Mesenchymal stem cell (in vitro differentiated cells and primary cell): ENCODE results near the gene SCRG1. TPM values are rescaled to one million over a fixed set of nuclear protein-coding genes. Genes with fewer than 3 reads are reported as not detected.

Source experiments
- DNase-seq: peaks from one replicate; pipeline ENCODE4 v3.0.0-alpha.2; 2013
- H2AFZ ChIP-seq: one replicate; pipeline ENCODE4 v1.6.1; 2013; ENCODE audit warnings: low read depth, mild to moderate bottlenecking, control low read depth, inconsistent platforms, low read length, moderate library complexity
- H2AK5ac ChIP-seq: 2 replicates; pipeline ENCODE4 v1.6.1; 2013; ENCODE audit warnings: low read length, moderate library complexity, mild to moderate bottlenecking, inconsistent platforms; ENCODE audit not compliant: severe bottlenecking
- H2BK120ac ChIP-seq: one replicate; pipeline ENCODE4 v1.6.1; 2013; ENCODE audit warnings: low read depth, mild to moderate bottlenecking, inconsistent platforms, low read length, moderate library complexity
- H2BK12ac ChIP-seq, 2 experiments: one replicate each; pipeline ENCODE4 v1.6.1; 2013; ENCODE audit warnings: inconsistent platforms in 2 of 2, low read length in 2 of 2, mild to moderate bottlenecking in 2 of 2, moderate library complexity in 2 of 2, control low read depth in 1 of 2
- H2BK15ac ChIP-seq: one replicate; pipeline ENCODE4 v1.6.1; 2013; ENCODE audit warnings: mild to moderate bottlenecking, low read depth, inconsistent platforms; ENCODE audit not compliant: poor library complexity, severe bottlenecking
- H2BK5ac ChIP-seq: 2 replicates; pipeline ENCODE4 v1.6.1; 2013; ENCODE audit warnings: low read depth, mild to moderate bottlenecking, low read length, control low read depth, inconsistent platforms; ENCODE audit not compliant: poor library complexity, severe bottlenecking
- H3K14ac ChIP-seq, 2 experiments: one replicate each; pipeline ENCODE4 v1.6.1; 2013; ENCODE audit warnings: inconsistent platforms in 2 of 2, low read length in 2 of 2, control low read depth in 1 of 2, mild to moderate bottlenecking in 1 of 2, moderate library complexity in 1 of 2
- H3K18ac ChIP-seq, 2 experiments: one replicate each; pipeline ENCODE4 v1.6.1; 2013; ENCODE audit warnings: inconsistent platforms in 2 of 2, low read length in 2 of 2, control low read depth in 1 of 2, low read depth in 1 of 2, mild to moderate bottlenecking in 1 of 2
- H3K23ac ChIP-seq, 2 experiments: one replicate each; pipeline ENCODE4 v1.6.1; 2013; ENCODE audit warnings: inconsistent platforms in 2 of 2, low read length in 2 of 2, mild to moderate bottlenecking in 2 of 2, moderate library complexity in 2 of 2, control low read depth in 1 of 2
- H3K27ac ChIP-seq: 2 replicates; pipeline ENCODE4 v1.5.1; 2013; ENCODE audit warnings: mild to moderate bottlenecking, moderate library complexity, low read length, control low read depth, inconsistent platforms; ENCODE audit not compliant: poor library complexity, severe bottlenecking
- H3K27me3 ChIP-seq, 2 experiments: 2 replicates each; pipeline versions ENCODE4 v1.6.1 to v1.7.0; 2013; ENCODE audit warnings: low read length in 2 of 2, mild to moderate bottlenecking in 2 of 2, moderate library complexity in 2 of 2, control low read depth in 1 of 2, inconsistent platforms in 1 of 2; ENCODE audit not compliant: control insufficient read depth in 1 of 2, insufficient read depth in 1 of 2
- H3K36me3 ChIP-seq, 2 experiments: 2 replicates each; pipeline versions ENCODE4 v1.6.1 to v1.7.0; 2013; ENCODE audit warnings: low read length in 2 of 2, control low read depth in 1 of 2, inconsistent platforms in 1 of 2, low read depth in 1 of 2, mild to moderate bottlenecking in 1 of 2; ENCODE audit not compliant: insufficient read depth in 2 of 2, control insufficient read depth in 1 of 2
- H3K4ac ChIP-seq, 2 experiments: one replicate each; pipeline ENCODE4 v1.6.1; 2013; ENCODE audit warnings: inconsistent platforms in 2 of 2, low read length in 2 of 2, mild to moderate bottlenecking in 2 of 2, moderate library complexity in 2 of 2, control low read depth in 1 of 2, low read depth in 1 of 2
- H3K4me1 ChIP-seq: 2 replicates; pipeline ENCODE4 v1.6.1; 2013; ENCODE audit warnings: low read depth, low read length, control low read depth; ENCODE audit not compliant: control insufficient read depth, insufficient read depth
- H3K4me2 ChIP-seq: 2 replicates; pipeline ENCODE4 v1.6.1; 2013; ENCODE audit warnings: low read length, mild to moderate bottlenecking, inconsistent platforms; ENCODE audit not compliant: poor library complexity, severe bottlenecking
- H3K4me3 ChIP-seq, 2 experiments: 2 replicates each; pipeline versions ENCODE4 v1.5.1 to v1.7.0; 2013; ENCODE audit warnings: low read length in 2 of 2, mild to moderate bottlenecking in 2 of 2, control low read depth in 1 of 2, low read depth in 1 of 2; ENCODE audit not compliant: insufficient read depth in 1 of 2
- H3K79me1 ChIP-seq: replicated peaks from 2 replicates; pipeline ENCODE4 v1.6.1; 2013; ENCODE audit warnings: mild to moderate bottlenecking, control low read depth, low read length, inconsistent platforms; ENCODE audit not compliant: poor library complexity, severe bottlenecking
- H3K9ac ChIP-seq: 2 replicates; pipeline ENCODE4 v1.7.0; 2013; ENCODE audit warnings: mild to moderate bottlenecking, low read length, moderate library complexity
- H3K9me3 ChIP-seq: 2 replicates; pipeline ENCODE4 v1.7.0; 2013; ENCODE audit warnings: mild to moderate bottlenecking, low read length; ENCODE audit not compliant: control insufficient read depth
- H4K8ac ChIP-seq: one replicate; pipeline ENCODE4 v1.6.1; 2013; ENCODE audit warnings: inconsistent platforms, mild to moderate bottlenecking, low read length, moderate library complexity
- H4K91ac ChIP-seq: one replicate; pipeline ENCODE4 v1.6.1; 2013; ENCODE audit warnings: mild to moderate bottlenecking, low read length, inconsistent platforms
- whole genome bisulfite sequencing: methylation state at CpG from one replicate; pipeline ENCODE4 v1.1.7; 2013; ENCODE audit warnings: mixed read lengths; 5-methylcytosine and 5-hydroxymethylcytosine counted together
- polyA plus RNA-seq, 2 experiments: library from polyadenylated mRNA; stranded (reverse); fragments of 200-250 nt; gene quantifications; one replicate each; pipeline ENCODE4 v1.2.3, GENCODE V29; 2013

Gene SCRG1
- 0.32 TPM for polyA plus RNA-seq (2013, experiment 1 of 2)
- 0.34 TPM for polyA plus RNA-seq (2013, experiment 2 of 2)

DNA sequence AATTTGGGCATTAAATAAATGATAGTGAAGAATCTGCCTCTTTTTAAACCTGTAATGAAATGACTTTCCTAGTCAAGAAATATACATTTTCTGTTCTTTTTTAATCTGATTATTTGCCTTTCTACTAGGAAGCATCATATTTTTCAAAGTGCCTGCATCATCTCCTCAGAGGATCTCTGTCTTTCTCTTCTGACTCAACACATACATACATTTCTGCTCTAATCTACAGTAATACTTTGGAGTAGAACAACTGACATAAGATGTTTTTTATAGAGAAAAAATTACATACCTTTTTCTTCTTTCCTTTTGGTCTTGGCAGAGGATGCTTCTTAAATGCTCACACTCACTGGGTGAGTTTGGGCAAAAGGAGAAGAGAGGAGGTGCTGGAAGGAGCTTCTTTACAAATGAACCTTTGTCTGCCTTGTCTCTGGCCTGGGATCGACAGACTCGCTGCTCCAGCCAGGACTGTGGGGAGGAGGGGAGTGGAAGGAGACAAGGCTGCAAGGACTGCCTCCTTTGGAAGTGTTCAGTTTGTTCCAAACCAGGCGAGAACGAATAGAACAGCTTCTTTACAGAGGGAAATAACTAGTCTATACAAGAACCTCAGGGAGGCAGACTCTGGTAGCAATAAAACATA lies at the start of gene SCRG1:
Gene SCRG1, minus strand, starts transcription at position 338 of the 637 bp plus-strand sequence. CDS start 7,702 bp downstream, outside the sequence.
- H3K18ac ChIP-seq: no peak within 1 kb of the TSS
- peaks cover 0 to 18% of the 10 kb centered on the region in 2 experiments for H3K36me3 ChIP-seq
- DNase-seq: peak; percentile 6
- no peaks in the 10 kb centered on the region for H3K79me1 ChIP-seq
- H2BK12ac ChIP-seq: no peak within 1 kb of the TSS
- no peak within 1 kb of the TSS for H4K91ac ChIP-seq
- H3K4me1 ChIP-seq: peaks cover 3% of the 10 kb centered on the region
- no peak within 1 kb of the TSS for H2BK15ac ChIP-seq
- H3K9ac ChIP-seq: peak within 1 kb of the TSS; percentile 9
- H4K8ac ChIP-seq: no peak within 1 kb of the TSS
- no peak within 1 kb of the TSS for H2AFZ ChIP-seq
- no peak within 1 kb of the TSS for H2BK120ac ChIP-seq
- no peak within 1 kb of the TSS for H2BK5ac ChIP-seq
- no peak within 1 kb of the TSS for H3K4me3 ChIP-seq
- no peak within 1 kb of the TSS for H3K4ac ChIP-seq
- H3K9me3 ChIP-seq: peaks cover 1% of the 10 kb centered on the region
- no peak within 1 kb of the TSS for H3K27ac ChIP-seq
- no peaks in the 10 kb centered on the region for H3K27me3 ChIP-seq
- H3K14ac ChIP-seq: no peak within 1 kb of the TSS
- no peak within 1 kb of the TSS for H2AK5ac ChIP-seq
- no peak within 1 kb of the TSS for H3K23ac ChIP-seq
- H3K4me2 ChIP-seq: no peak within 1 kb of the TSS
- WGBS: 23% methylated on average over 2 of the region's 4 CpGs

DNA sequence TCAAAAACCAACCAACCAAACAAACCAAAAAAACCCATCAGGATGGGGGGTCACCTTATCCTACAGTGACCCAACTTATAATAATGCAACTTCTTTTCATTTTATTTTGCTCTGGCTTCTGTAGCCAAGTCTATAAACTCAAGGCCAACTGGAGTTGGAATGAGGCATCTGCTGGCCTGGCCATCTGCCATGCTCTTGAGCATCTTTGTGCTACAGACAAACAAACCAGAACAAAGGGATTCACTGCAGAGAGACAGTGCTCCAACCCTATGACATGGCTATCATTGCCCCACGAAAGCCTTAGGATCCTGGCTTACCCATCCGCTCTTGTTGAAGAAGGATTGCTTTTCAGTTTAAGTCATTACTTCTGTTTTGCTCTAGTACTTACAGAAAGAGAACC lies 49.2 kb upstream of the SCRG1 start:
- no peaks in the 10 kb centered on the region for H3K4me1 ChIP-seq
- H3K9me3 ChIP-seq: peaks cover 4% of the 10 kb centered on the region
- no peak overlapping the region for H3K4me3 ChIP-seq
- H3K14ac ChIP-seq: no peak overlapping the region
- no peak overlapping the region for H2BK5ac ChIP-seq
- H2AFZ ChIP-seq: peak overlapping the region; percentile 14
- H2BK12ac ChIP-seq: no peak overlapping the region
- H3K9ac ChIP-seq: peak overlapping the region; percentile 65
- no peak overlapping the region for H3K4ac ChIP-seq
- H3K27ac ChIP-seq: no peak overlapping the region
- no peak overlapping the region for H2BK120ac ChIP-seq
- no peak overlapping the region for H4K91ac ChIP-seq
- no peaks in the 10 kb centered on the region for H3K79me1 ChIP-seq
- peak overlapping the region in 1 of 2 experiments; percentile 24 for H3K18ac ChIP-seq
- no peak for DNase-seq
- H3K36me3 ChIP-seq: peaks cover 0 to 3% of the 10 kb centered on the region in 2 experiments
- no peak overlapping the region for H3K23ac ChIP-seq
- WGBS: 90% methylated on average over 2 of the region's 2 CpGs
- no peaks in the 10 kb centered on the region for H3K27me3 ChIP-seq
- no peak overlapping the region for H2BK15ac ChIP-seq
- no peak overlapping the region for H3K4me2 ChIP-seq
- H2AK5ac ChIP-seq: no peak overlapping the region
- H4K8ac ChIP-seq: no peak overlapping the region

DNA sequence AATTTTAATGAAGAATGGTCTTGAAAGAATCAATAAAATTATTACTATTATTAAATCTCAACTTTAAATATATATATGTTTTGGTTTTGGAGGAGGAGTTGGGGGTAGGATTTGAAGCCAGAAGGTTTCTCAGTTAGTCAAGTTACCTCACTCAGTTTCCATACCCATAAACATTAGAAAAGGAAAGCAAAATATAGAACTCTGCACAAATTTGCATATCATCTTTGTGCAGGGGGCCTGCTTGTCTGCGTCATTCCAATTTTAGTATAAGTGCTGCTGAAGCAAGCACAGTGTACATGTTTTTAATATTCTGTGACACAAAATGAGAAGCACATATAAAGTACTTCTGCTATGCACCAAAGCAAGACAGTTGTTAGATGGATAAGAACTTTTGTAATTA lies 47.5 kb upstream of the SCRG1 start:
- Histone ChIP-seq H4K8ac (no peak overlapping the region), H3K4ac (no peak overlapping the region), H3K14ac (no peak overlapping the region), H3K79me1 (no peaks in the 10 kb centered on the region), H4K91ac (no peak overlapping the region), H3K27me3 (no peaks in the 10 kb centered on the region), H3K27ac (no peak overlapping the region), H2AK5ac (no peak overlapping the region), H3K9ac (no peak overlapping the region), H3K36me3 (no peaks in the 10 kb centered on the region), H2BK15ac (no peak overlapping the region), H3K18ac (no peak overlapping the region), H3K23ac (no peak overlapping the region), H2BK5ac (no peak overlapping the region), H3K4me3 (no peak overlapping the region), H3K9me3 (peaks cover 4% of the 10 kb centered on the region), H3K4me2 (no peak overlapping the region), H2AFZ (no peak overlapping the region), H2BK120ac (no peak overlapping the region), H2BK12ac (no peak overlapping the region), H3K4me1 (no peaks in the 10 kb centered on the region)
- DNase-seq: no peak
- no CpG with 5 or more reads among the region's 1 CpG for WGBS

DNA sequence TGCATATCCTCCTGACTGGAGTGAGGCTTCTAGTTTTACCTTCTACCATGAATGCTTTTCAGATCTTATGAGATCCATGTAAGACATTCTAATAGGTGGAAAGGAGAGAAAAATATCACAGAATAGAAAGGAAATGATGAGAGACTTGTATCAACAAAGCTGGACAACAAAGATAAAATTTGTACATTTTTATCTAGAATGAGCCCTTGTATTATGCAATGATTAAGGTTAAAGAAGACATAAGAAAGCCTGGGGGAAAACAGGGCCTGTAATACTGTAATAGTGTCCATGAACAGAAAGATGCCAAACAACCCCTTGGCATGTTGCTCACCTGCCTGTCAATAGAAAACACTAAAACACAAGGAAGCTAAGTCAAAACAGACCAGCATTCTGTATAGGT lies 44.2 kb upstream of the SCRG1 start:
- Histone ChIP-seq H3K4me3 (no peak overlapping the region), H2BK12ac (no peak overlapping the region)

More for the DNA sequence above, 44.2 kb upstream of the SCRG1 start:
- Histone ChIP-seq H3K4ac (no peak overlapping the region), H3K9ac (no peak overlapping the region), H3K14ac (no peak overlapping the region), H2AFZ (no peak overlapping the region), H4K91ac (no peak overlapping the region), H2AK5ac (no peak overlapping the region), H3K27ac (no peak overlapping the region), H3K9me3 (peaks cover 4% of the 10 kb centered on the region), H3K4me2 (no peak overlapping the region), H3K23ac (no peak overlapping the region), H3K79me1 (no peaks in the 10 kb centered on the region), H2BK15ac (no peak overlapping the region), H4K8ac (no peak overlapping the region), H3K27me3 (no peaks in the 10 kb centered on the region), H2BK5ac (no peak overlapping the region), H2BK120ac (no peak overlapping the region), H3K36me3 (no peaks in the 10 kb centered on the region), H3K4me1 (no peaks in the 10 kb centered on the region), H3K18ac (no peak overlapping the region)
- no peak for DNase-seq
